Lower leg skin (tissue), 4 donors: ENCODE data around the gene AKT2. TPM values are rescaled to one million over a fixed set of nuclear protein-coding genes. Genes with fewer than 3 reads are reported as not detected.

ENCODE experiments used
- DNase-seq, 2 donors: peaks; one replicate each; pipeline ENCODE4 v3.0.0-alpha.2; 2019; ENCODE audit warnings: low spot score in 2 of 2
- H3K4me3 ChIP-seq: fragments of 200-600 bp; sonication (generic); 2 replicates; pipeline ENCODE4 v1.5.1; 2017; ENCODE audit warnings: mild to moderate bottlenecking, low read depth; ENCODE audit not compliant: poor library complexity, severe bottlenecking
- CTCF ChIP-seq, 3 donors: fragments of 450-650 bp; IDR thresholded peaks; one replicate each; pipeline ENCODE4 v1.5.1; 2016; ENCODE audit warnings: antibody characterized with exemption in 3 of 3, mild to moderate bottlenecking in 3 of 3, moderate library complexity in 2 of 3
- POLR2A ChIP-seq, 2 donors: fragments of 450-650 bp; IDR thresholded peaks; one replicate each; pipeline ENCODE4 v1.6.1; 2016 to 2017; ENCODE audit warnings: antibody characterized with exemption in 2 of 2, mild to moderate bottlenecking in 1 of 2, moderate library complexity in 1 of 2
- WGBS, 2 donors: methylation state at CpG; one replicate each; pipeline ENCODE4 v1.1.5; 2018; 5-methylcytosine and 5-hydroxymethylcytosine counted together
- intact Hi-C: fragments of 100-400 bp; cut with DNase I; formaldehyde crosslinking; loops from one replicate; pipeline ENCODE4 v1.15.0; 2023; ENCODE audit warnings: low total_unique reads
- total RNA-seq, 4 donors: library from RNA; depleted of rRNA; stranded (reverse); fragments of >200 nt; gene quantifications; one replicate each; pipeline ENCODE4 v1.1.0, GENCODE V29; 2016

The AKT2 gene
- total RNA-seq, 4 donors from 2014 or later: 71.1 to 129 (median 82.2) TPM

GRCh38 chr19:40252395-40252794 lies 32.8 kb downstream of the AKT2 start:
- DNase-seq: no peak
- no peak overlapping the region for H3K4me3 ChIP-seq
- 44 to 48% methylated on average over 7 of the region's 7 CpGs for WGBS, 2 donors
- intact Hi-C loops: no loop called here
- no peak for TF ChIP-seq POLR2A (IDR thresholded peaks at IDR 0.05)

- WGBS, 2 donors: 68 to 81% methylated on average over 4 of the region's 4 CpGs
- TF ChIP-seq CTCF (IDR thresholded peaks at IDR 0.05) (no peak), POLR2A (IDR thresholded peaks at IDR 0.05) (no peak)
- no peak overlapping the region for H3K4me3 ChIP-seq
- no peak for DNase-seq
- intact Hi-C loops: no loop called here
Observed at GRCh38 chr19:40251991-40252390, 33.2 kb downstream of the AKT2 start.

GRCh38 chr19:40251244-40251643 lies 33.9 kb downstream of the AKT2 start:
- intact Hi-C loops: no loop called here
- TF ChIP-seq CTCF (IDR thresholded peaks at IDR 0.05) (no peak), POLR2A (IDR thresholded peaks at IDR 0.05) (no peak)
- no peak overlapping the region for H3K4me3 ChIP-seq
- DNase-seq: no peak

- no peak for DNase-seq
- WGBS, 2 donors: 71 to 74% methylated on average over 11 of the region's 11 CpGs
- TF ChIP-seq CTCF (IDR thresholded peaks at IDR 0.05) (no peak), POLR2A (IDR thresholded peaks at IDR 0.05) (no peak)
- no peak overlapping the region for H3K4me3 ChIP-seq
- intact Hi-C loops: no loop called here
Observed at GRCh38 chr19:40249781-40250180, 35.4 kb downstream of the AKT2 start.

- intact Hi-C loops: no loop called here
- H3K4me3 ChIP-seq: no peak overlapping the region
- 79 to 82% methylated on average over 8 to 10 of the region's 10 CpGs for WGBS, 2 donors
- no peak for DNase-seq
- no peak for TF ChIP-seq CTCF (IDR thresholded peaks at IDR 0.05)
- TF ChIP-seq POLR2A (IDR thresholded peaks at IDR 0.05): no peak
Observed at GRCh38 chr19:40249201-40249600, 35.9 kb downstream of the AKT2 start.

- TF ChIP-seq CTCF (IDR thresholded peaks at IDR 0.05) (no peak), POLR2A (IDR thresholded peaks at IDR 0.05) (no peak)
- no peak for DNase-seq
- no peak overlapping the region for H3K4me3 ChIP-seq
Observed at GRCh38 chr19:40247735-40248262, 37.3 kb downstream of the AKT2 start.

More at GRCh38 chr19:40247735-40248262, 37.3 kb downstream of the AKT2 start:
- 84 to 88% methylated on average over 12 of the region's 12 CpGs for WGBS, 2 donors
- intact Hi-C loops: no loop called here
